ENCODE results near the gene LGALS3BP.
A peak's percentile ranks its signal among the peaks of the same experiment; 100 is the strongest.

Gene LGALS3BP

GRCh38 chr17:78976907-78977680 is 2.6 kb downstream of the LGALS3BP start:
- Mint-ChIP-seq H3K9me3 (no peaks in the 10 kb centered on the region), H3K27me3 (peaks cover 0 to 6% of the 10 kb centered on the region in 2 donors), H3K4me3 (no peak overlapping the region), H3K36me3 (ENCODE audit: insufficient read depth) (peaks cover 3% of the 10 kb centered on the region), H3K4me1 (ENCODE audit: low read depth in 2 of 2) (peaks cover 0 to 3% of the 10 kb centered on the region in 2 donors), H3K27ac (peak overlapping the region in 1 of 2 donors; percentile 69)
- no peak for ATAC-seq (replicated peaks)
- no peak for DNase-seq

- Mint-ChIP-seq H3K4me3 (no peak overlapping the region), H3K27me3 (peaks cover 7 to 26% of the 10 kb centered on the region in 2 donors), H3K36me3 (ENCODE audit: insufficient read depth) (peaks cover 7% of the 10 kb centered on the region), H3K4me1 (ENCODE audit: low read depth in 2 of 2) (peaks cover 4 to 11% of the 10 kb centered on the region in 2 donors), H3K9me3 (no peaks in the 10 kb centered on the region), H3K27ac (no peak overlapping the region)
- ATAC-seq (replicated peaks) (no peak), DNase-seq (no peak)
Observed at GRCh38 chr17:78974635-78975591, 4.8 kb downstream of the LGALS3BP start.

DNA sequence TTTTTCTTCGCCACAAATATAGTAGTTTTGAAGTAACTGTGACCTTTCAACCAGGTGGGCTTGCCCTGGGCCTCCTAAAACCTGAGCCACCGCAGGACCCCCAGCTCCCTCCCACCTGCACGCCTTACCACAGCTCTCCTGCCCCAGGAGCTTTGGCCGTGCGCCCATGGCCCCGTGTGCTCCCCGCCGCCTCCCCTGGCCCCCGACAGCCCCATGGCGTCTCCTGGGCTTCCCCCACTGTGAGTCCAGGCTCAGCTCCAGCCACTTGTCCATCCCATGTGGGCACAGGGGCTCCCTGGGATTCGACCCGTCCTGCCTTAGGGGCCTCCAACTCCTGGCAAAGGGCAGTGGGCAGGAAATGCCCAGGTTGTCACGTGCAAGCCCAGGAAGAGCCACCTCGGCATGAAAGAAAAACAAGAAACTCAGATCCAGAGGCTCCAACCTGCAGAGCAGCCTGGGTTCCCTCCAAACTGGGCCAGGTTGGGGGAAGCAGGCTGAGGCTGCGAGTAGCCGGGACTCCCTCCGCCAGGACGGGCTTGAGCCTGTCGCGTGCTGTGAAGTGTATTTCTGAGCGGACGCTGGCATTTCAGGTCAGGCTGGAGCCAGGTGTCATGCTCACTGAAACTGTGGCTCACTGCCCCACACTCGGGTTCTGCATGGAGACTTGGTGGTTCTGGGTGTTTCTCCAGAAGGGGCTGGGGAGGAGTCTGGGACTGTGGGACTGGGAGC is 5.8 kb downstream of the LGALS3BP start:
- Mint-ChIP-seq H3K36me3 (ENCODE audit: insufficient read depth) (peaks cover 7% of the 10 kb centered on the region), H3K9me3 (no peaks in the 10 kb centered on the region), H3K27ac (no peak overlapping the region), H3K27me3 (peaks cover 7 to 26% of the 10 kb centered on the region in 2 donors), H3K4me1 (ENCODE audit: low read depth in 2 of 2) (peaks cover 4 to 11% of the 10 kb centered on the region in 2 donors), H3K4me3 (no peak overlapping the region)
- ATAC-seq (replicated peaks) (no peak), DNase-seq (no peak)

GRCh38 chr17:78973196-78973595 is 6.5 kb downstream of the LGALS3BP start:
- Mint-ChIP-seq H3K27me3 (peaks cover 7 to 28% of the 10 kb centered on the region in 2 donors), H3K4me3 (no peak overlapping the region), H3K27ac (no peak overlapping the region), H3K9me3 (no peaks in the 10 kb centered on the region), H3K36me3 (ENCODE audit: insufficient read depth) (peaks cover 7% of the 10 kb centered on the region), H3K4me1 (ENCODE audit: low read depth in 2 of 2) (peaks cover 4 to 11% of the 10 kb centered on the region in 2 donors)
- ATAC-seq (replicated peaks) (no peak), DNase-seq (no peak)

DNA sequence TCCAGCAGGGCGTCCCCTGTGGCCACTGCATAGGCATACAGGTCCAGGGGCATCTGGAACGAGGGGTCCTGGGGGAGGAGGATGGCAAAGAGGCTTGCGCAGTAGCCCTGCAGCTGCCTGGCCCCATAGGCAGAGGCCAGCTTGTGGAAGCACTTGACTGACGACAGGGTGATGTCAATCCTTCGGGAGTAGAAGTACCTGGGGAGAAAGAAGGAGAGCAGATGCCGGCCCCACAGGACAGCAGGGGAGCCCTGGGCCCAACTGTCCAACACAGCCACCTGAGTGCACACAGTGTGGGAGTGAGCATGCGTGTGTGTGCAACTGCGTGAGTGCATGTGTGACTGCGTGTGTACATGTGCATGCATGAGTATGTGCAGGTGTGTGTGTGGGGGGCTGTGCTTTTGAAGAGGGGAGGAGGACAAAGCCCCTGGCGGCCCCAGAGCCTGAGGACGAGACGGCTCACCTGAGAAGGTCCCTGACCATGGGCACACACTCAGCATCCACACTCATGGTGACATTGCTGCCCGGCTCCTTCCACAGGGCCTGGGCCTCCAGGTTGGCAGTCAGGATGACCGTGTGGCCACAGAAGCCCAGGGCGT is 7.1 kb downstream of the LGALS3BP start:
- H3K27ac Mint-ChIP-seq, result no peak overlapping the region
- peaks cover 7 to 34% of the 10 kb centered on the region in 2 donors for H3K27me3 Mint-ChIP-seq
- peaks cover 4 to 11% of the 10 kb centered on the region in 2 donors for H3K4me1 Mint-ChIP-seq (ENCODE audit: low read depth in 2 of 2)
- no peak for DNase-seq
- H3K36me3 Mint-ChIP-seq (ENCODE audit: insufficient read depth), result peaks cover 7% of the 10 kb centered on the region
- no peak overlapping the region for H3K4me3 Mint-ChIP-seq
- no peaks in the 10 kb centered on the region for H3K9me3 Mint-ChIP-seq
- no peak for ATAC-seq (replicated peaks)

DNA sequence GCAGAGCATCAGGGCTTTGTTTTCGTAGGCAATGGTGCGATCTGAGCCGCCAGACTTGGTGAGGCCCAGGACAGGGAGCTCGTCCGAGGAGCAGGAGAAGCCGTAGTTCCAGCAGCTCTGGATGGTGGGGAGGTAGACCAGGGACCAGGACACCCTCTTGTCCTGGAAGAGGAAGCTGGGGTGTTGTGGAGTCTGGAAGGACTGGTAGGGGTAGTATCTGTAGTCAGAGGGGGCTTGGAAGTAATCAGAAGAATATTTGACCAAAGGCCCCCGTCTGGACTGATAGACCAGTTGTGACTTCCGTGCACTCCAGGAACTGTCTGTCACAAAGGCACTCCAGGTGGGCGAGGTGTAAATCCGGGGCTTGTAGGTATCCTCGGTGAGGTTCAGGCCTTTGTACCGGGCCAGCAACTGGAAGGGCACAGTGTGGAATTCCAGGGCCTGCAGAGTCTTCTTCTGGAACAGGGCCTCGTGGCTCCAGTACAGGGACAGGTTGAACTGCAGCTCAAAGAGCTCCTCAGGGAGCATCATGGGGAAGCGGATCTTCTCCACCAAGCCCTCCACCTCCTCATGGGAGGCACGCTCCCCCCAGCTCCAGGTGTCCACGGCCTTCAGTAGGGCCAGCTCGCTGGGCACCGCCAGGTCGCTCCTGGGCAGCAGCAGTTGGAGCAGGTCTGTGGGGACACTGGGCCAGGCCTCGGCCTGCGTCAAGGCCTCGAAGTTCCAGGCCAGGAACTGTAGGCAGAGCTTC is 7.8 kb downstream of the LGALS3BP start:
- Mint-ChIP-seq H3K27me3 (peaks cover 7 to 41% of the 10 kb centered on the region in 2 donors), H3K4me1 (ENCODE audit: low read depth in 2 of 2) (peaks cover 4 to 11% of the 10 kb centered on the region in 2 donors), H3K27ac (peak overlapping the region; percentile 39 to 52), H3K4me3 (no peak overlapping the region), H3K9me3 (no peaks in the 10 kb centered on the region), H3K36me3 (ENCODE audit: insufficient read depth) (peaks cover 7% of the 10 kb centered on the region)
- DNase-seq (no peak), ATAC-seq (replicated peaks) (no peak)

DNA sequence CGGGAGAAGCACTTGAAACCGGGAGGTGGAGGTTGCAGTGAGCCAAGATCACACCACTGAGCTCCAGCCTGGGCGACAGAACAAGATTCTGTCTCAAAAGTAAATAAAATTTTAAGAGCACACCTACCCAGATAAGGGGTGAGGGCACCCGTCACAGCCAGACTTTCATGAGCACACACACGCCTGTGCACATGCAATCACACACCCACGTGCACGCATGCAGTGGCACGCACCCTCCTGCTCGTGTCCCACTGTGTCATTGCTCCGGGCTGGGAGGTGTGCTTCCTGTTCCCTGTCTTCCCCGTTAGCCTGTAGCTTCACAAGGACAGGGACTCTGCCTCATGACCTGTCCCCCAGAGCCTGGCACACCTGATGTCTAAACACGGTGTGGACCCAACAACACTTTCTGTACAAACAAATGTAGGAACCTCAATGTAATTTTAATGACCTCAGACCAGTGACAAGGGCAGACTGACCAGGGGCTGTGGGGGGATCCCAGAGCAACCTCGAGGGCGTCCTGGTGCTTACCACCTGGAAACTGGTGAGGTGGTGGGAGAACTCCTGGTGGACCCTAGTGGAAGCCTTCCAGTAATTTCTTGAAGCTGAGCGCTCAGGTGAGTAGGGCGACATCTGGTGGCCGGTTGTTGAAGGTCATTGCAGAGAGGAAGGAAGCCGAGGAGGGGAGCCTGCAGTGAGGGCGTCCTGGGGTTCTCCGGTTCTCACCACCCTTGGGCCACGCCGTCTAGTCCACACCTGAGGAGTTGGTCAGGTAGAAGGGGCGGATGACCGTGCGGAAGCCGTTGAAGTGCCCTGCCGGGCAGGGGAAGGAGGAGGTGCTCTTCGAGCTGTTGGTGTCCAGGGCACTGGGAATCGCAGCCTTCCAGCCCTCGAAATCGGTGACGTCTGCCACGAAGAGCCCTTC is 8.6 kb downstream of the LGALS3BP start:
- peaks cover 4 to 11% of the 10 kb centered on the region in 2 donors for H3K4me1 Mint-ChIP-seq (ENCODE audit: low read depth in 2 of 2)
- H3K9me3 Mint-ChIP-seq, result no peaks in the 10 kb centered on the region
- peaks cover 9% of the 10 kb centered on the region for H3K36me3 Mint-ChIP-seq (ENCODE audit: insufficient read depth)
- ATAC-seq (replicated peaks) (peak; percentile 68), DNase-seq (peak; percentile 71 to 76 (median 76))
- peak overlapping the region; percentile 39 to 52 for H3K27ac Mint-ChIP-seq
- peaks cover 7 to 46% of the 10 kb centered on the region in 2 donors for H3K27me3 Mint-ChIP-seq
- no peak overlapping the region for H3K4me3 Mint-ChIP-seq

GRCh38 chr17:78969865-78970264 is 9.9 kb downstream of the LGALS3BP start:
- peaks cover 7 to 46% of the 10 kb centered on the region in 2 donors for H3K27me3 Mint-ChIP-seq
- ATAC-seq (replicated peaks), result no peak
- DNase-seq, result no peak
- peaks cover 4 to 11% of the 10 kb centered on the region in 2 donors for H3K4me1 Mint-ChIP-seq (ENCODE audit: low read depth in 2 of 2)
- H3K27ac Mint-ChIP-seq, result no peak overlapping the region
- H3K9me3 Mint-ChIP-seq, result no peaks in the 10 kb centered on the region
- H3K36me3 Mint-ChIP-seq (ENCODE audit: insufficient read depth), result peaks cover 6% of the 10 kb centered on the region
- no peak overlapping the region for H3K4me3 Mint-ChIP-seq

GRCh38 chr17:78967782-78968362 is 11.9 kb downstream of the LGALS3BP start:
- Mint-ChIP-seq H3K27ac (no peak overlapping the region), H3K4me3 (no peak overlapping the region), H3K9me3 (no peaks in the 10 kb centered on the region), H3K27me3 (peaks cover 7 to 46% of the 10 kb centered on the region in 2 donors), H3K36me3 (ENCODE audit: insufficient read depth) (peaks cover 6% of the 10 kb centered on the region), H3K4me1 (ENCODE audit: low read depth in 2 of 2) (peaks cover 4 to 11% of the 10 kb centered on the region in 2 donors)
- no peak for ATAC-seq (replicated peaks)
- no peak for DNase-seq

DNA sequence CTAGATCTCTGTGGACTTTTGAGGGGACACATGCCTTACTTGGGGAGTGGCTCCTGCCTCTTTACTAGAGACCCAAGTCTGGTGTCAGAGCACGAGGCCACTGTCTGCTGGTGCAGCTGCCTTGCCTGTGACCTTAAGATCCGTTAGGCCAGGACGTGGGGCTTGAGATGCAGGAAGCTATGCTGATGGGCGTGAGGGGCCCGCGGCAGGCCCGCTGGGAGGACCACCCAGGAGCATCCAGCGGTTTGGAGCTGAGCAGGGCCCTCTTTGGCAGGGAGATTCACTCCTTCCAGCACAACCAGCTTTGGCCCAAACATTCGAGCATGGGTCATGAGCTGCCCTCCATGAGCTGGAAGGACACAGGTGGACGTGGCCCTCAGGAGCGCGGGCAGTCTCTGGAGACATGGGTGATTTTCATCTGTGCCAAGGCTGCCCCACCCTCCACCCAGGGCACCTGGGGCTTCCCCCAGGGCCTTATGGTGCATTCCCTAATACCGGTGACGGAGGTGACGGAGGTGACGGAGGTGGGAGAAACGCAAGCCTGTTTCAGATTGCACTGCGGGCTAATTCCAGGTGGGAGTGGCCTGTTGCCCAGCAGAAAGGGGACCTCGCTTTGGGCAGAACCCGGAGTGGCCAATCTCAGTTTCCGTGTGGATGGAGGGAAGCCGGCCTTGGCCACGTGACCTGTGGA is 12.7 kb downstream of the LGALS3BP start:
- H3K4me1 Mint-ChIP-seq (ENCODE audit: low read depth in 2 of 2), result peaks cover 4 to 8% of the 10 kb centered on the region in 2 donors
- H3K9me3 Mint-ChIP-seq, result no peaks in the 10 kb centered on the region
- peaks cover 6% of the 10 kb centered on the region for H3K36me3 Mint-ChIP-seq (ENCODE audit: insufficient read depth)
- peaks cover 7 to 39% of the 10 kb centered on the region in 2 donors for H3K27me3 Mint-ChIP-seq
- no peak overlapping the region for H3K4me3 Mint-ChIP-seq
- no peak overlapping the region for H3K27ac Mint-ChIP-seq
- ATAC-seq (replicated peaks) (no peak), DNase-seq (no peak)

All from effector memory CD8-positive, alpha-beta T cell (primary cell).